Prostate gland (tissue), 2 donors: ENCODE data around the gene IQGAP1. TPM values are rescaled to one million over a fixed set of nuclear protein-coding genes. Genes with fewer than 3 reads are reported as not detected.
A peak's percentile ranks its signal among the peaks of the same experiment; 100 is the strongest.

Source experiments
- DNase-seq: peaks from one replicate; pipeline ENCODE4 v3.0.0-alpha.2; 2019; ENCODE audit warnings: low spot score
- H3K27ac ChIP-seq, 2 donors: fragments of 200-600 bp; sonication (generic); 2 replicates each; pipeline ENCODE4 v1.5.1; 2017 to 2019
- H3K27me3 ChIP-seq: fragments of 200-600 bp; sonication (generic); replicated peaks from 2 replicates; pipeline ENCODE4 v1.5.1; 2019; ENCODE audit not compliant: insufficient read depth
- H3K36me3 ChIP-seq, 2 donors: fragments of 200-600 bp; sonication (generic); 1 replicate in 1 of 2; 2 replicates in 1 of 2; pipeline versions ENCODE4 v1.5.1 to v1.8.1; 2017 to 2019
- H3K4me1 ChIP-seq: fragments of 200-600 bp; sonication (generic); replicated peaks from 2 replicates; pipeline ENCODE4 v1.5.1; 2019
- H3K4me3 ChIP-seq, 2 donors: fragments of 200-600 bp; sonication (generic); 2 replicates each; pipeline ENCODE4 v1.5.1; 2017 to 2019
- H3K9me3 ChIP-seq: fragments of 200-600 bp; sonication (generic); 2 replicates; pipeline ENCODE4 v1.5.1; 2017
- CTCF ChIP-seq, 4 experiments: fragments of 200-600 bp in 2 of 4; fragments of 450-650 bp in 2 of 4; sonication (generic) in 2 of 4; IDR thresholded peaks; 1 replicate in 3 of 4; 2 replicates in 1 of 4; pipeline ENCODE4 v1.5.1; 2016 to 2019; ENCODE audit warnings: antibody characterized with exemption in 4 of 4, mild to moderate bottlenecking in 2 of 4, moderate library complexity in 2 of 4
- POLR2A ChIP-seq: fragments of 450-650 bp; IDR thresholded peaks from one replicate; pipeline ENCODE4 v1.6.1; 2016; ENCODE audit warnings: antibody characterized with exemption, mild to moderate bottlenecking
- POLR2AphosphoS5 ChIP-seq: sonication (generic); formaldehyde crosslinking; IDR thresholded peaks from one replicate; pipeline ENCODE4 v1.6.1; 2017; ENCODE audit warnings: antibody characterized with exemption
- WGBS: methylation state at CpG from one replicate; pipeline ENCODE4 v1.1.5; 2018; 5-methylcytosine and 5-hydroxymethylcytosine counted together
- intact Hi-C: fragments of 100-400 bp; cut with DNase I; formaldehyde crosslinking; loops from one replicate; pipeline ENCODE4 v1.14.2; 2022
- total RNA-seq, 2 donors: library from RNA; depleted of rRNA; stranded (reverse); fragments of >200 nt; gene quantifications; one replicate each; pipeline ENCODE4 v1.1.0, GENCODE V29; 2016

Gene IQGAP1
- total RNA-seq, 2 donors from 2014 or later = 131 to 155 TPM

- Histone ChIP-seq H3K4me3 (no peak overlapping the region), H3K9me3 (no peaks in the 10 kb centered on the region), H3K27ac (peak overlapping the region; percentile 18 to 40), H3K27me3 (no peaks in the 10 kb centered on the region), H3K36me3 (peaks cover 0 to 11% of the 10 kb centered on the region in 2 donors), H3K4me1 (no peaks in the 10 kb centered on the region)
- TF ChIP-seq CTCF (IDR thresholded peaks at IDR 0.05) (no peak), POLR2AphosphoS5 (peak; percentile 83)
- intact Hi-C loops = no loop called here
- WGBS = 28% methylated on average over 8 of the region's 8 CpGs
- DNase-seq = peak; percentile 88
Measured at GRCh38 chr15:90478846-90479481, 90.9 kb downstream of the IQGAP1 start.

DNA sequence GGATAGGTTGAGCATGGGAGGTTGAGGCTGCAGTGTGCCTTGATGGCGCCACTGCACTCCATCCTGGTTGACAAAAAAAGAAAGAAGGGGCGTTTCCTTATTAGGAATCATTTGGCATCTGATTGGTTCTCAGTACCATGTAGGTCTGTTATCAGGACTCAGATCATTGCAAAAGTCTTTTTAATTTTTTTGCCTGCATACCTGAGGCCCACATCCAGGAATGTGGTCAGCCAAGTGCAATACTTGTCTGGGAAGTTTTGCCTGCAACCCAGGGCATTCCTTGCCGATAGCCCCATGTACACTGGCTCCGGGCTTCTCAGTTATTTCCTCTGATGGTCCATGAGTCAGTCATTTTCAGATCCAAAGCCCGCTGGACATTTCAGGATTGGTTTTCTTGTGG, 91.6 kb downstream of the IQGAP1 start:
- peak; percentile 71 for DNase-seq
- intact Hi-C loops = loop anchor here (5.0 kb wide), 1 partner anchor 117 kb away; no protein-coding TSS in a partner anchor
- Histone ChIP-seq H3K36me3 (peaks cover 6 to 11% of the 10 kb centered on the region in 2 donors), H3K27ac (peak overlapping the region; percentile 18 to 40), H3K27me3 (no peaks in the 10 kb centered on the region), H3K4me3 (no peak overlapping the region), H3K9me3 (no peaks in the 10 kb centered on the region), H3K4me1 (no peaks in the 10 kb centered on the region)
- WGBS = 48% methylated on average over 5 of the region's 5 CpGs
- TF ChIP-seq POLR2AphosphoS5 (peak; percentile 25), POLR2A (no peak), CTCF (IDR thresholded peaks at IDR 0.05) (no peak)

DNA sequence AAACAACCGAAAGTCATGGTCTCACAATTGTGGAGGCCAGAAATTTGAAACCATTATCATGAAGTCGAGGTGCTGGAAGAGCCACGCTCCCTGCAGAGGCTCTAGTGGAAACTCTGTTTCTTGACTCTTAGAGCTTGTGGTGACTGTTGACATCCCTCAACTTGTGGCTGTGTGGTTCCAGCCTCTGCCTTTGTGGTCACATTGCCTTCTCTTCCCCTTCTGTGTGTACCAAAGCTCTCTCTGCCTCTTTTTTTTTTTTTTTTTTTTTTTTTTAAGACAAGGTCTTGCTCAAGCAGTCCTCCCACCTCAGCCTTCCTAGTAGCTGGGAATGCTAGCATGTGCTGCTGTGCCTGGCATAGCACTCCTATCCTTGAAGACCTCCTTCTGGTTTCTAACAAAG, 93.0 kb downstream of the IQGAP1 start:
- intact Hi-C loops = loop anchor here (5.0 kb wide), 1 partner anchor 119 kb away; no protein-coding TSS in a partner anchor
- H3K36me3 ChIP-seq = peaks cover 11 to 13% of the 10 kb centered on the region in 2 donors
- no peak for DNase-seq
- H3K27me3 ChIP-seq = no peaks in the 10 kb centered on the region
- H3K4me3 ChIP-seq = no peak overlapping the region
- TF ChIP-seq POLR2AphosphoS5 (no peak), POLR2A (no peak), CTCF (IDR thresholded peaks at IDR 0.05) (no peak)
- H3K4me1 ChIP-seq = no peaks in the 10 kb centered on the region
- WGBS = 80% methylated on average over 3 of the region's 3 CpGs
- H3K9me3 ChIP-seq = no peaks in the 10 kb centered on the region
- H3K27ac ChIP-seq = no peak overlapping the region

- Histone ChIP-seq H3K4me1 (peaks cover 6% of the 10 kb centered on the region), H3K4me3 (no peak overlapping the region), H3K9me3 (no peaks in the 10 kb centered on the region), H3K27me3 (no peaks in the 10 kb centered on the region), H3K27ac (no peak overlapping the region), H3K36me3 (peaks cover 13 to 19% of the 10 kb centered on the region in 2 donors)
- TF ChIP-seq CTCF (IDR thresholded peaks at IDR 0.05) = peak; percentile 35 to 87 (median 68)
- peak; percentile 29 for TF ChIP-seq POLR2AphosphoS5
- no peak for TF ChIP-seq POLR2A
- 47% methylated on average over 7 of the region's 7 CpGs for WGBS
- intact Hi-C loops = loop anchor here (1.0 to 5.0 kb wide), 2 partner anchors 120 to 162 kb away; no protein-coding TSS in a partner anchor
- DNase-seq = peak; percentile 27
Measured at GRCh38 chr15:90482124-90483011, 94.3 kb downstream of the IQGAP1 start.
